ENCODE data around the gene HENMT1.

GRCh38 chr1:108627256-108627655 lies 33.6 kb downstream of the HENMT1 start:
- TF ChIP-seq POLR2AphosphoS5 (IDR thresholded peaks at IDR 0.05; ENCODE audit: low read depth, low read length) = no peak
- no peak for TF ChIP-seq TAF1 (IDR thresholded peaks at IDR 0.05; ENCODE audit: borderline replicate concordance, insufficient read depth, low read length)
- TF ChIP-seq REST (IDR thresholded peaks at IDR 0.05; ENCODE audit: insufficient read depth in 1 of 2, low read depth in 2 of 2, low read length in 2 of 2) = no peak
- TF ChIP-seq SIN3A (IDR thresholded peaks at IDR 0.05; ENCODE audit: borderline replicate concordance, insufficient read depth, low read length) = no peak
- no peak for TF ChIP-seq FOXP2 (optimal IDR thresholded peaks at IDR 0.05; ENCODE audit: borderline replicate concordance, extremely low read depth, extremely low read length, insufficient read depth)

Measured in PFSK-1 (cell line).